Gastrocnemius medialis (tissue), 4 donors: ENCODE results near the gene EFCAB6.

Experiments used
- CTCF ChIP-seq, 5 experiments: fragments of 450-650 bp in 3 of 5; fragments of 200-600 bp in 2 of 5; sonication (generic) in 2 of 5; IDR thresholded peaks in 4 of 5; conservative IDR thresholded peaks in 1 of 5; 1 replicate in 4 of 5; 2 replicates in 1 of 5; pipeline ENCODE4 v1.5.1; 2016 to 2019; ENCODE audit warnings: antibody characterized with exemption in 5 of 5, mild to moderate bottlenecking in 3 of 5, moderate library complexity in 3 of 5
- POLR2A ChIP-seq, 2 donors: fragments of 450-650 bp; IDR thresholded peaks; one replicate each; pipeline ENCODE4 v1.6.1; 2017; ENCODE audit warnings: antibody characterized with exemption in 2 of 2, mild to moderate bottlenecking in 2 of 2, moderate library complexity in 2 of 2

DNA sequence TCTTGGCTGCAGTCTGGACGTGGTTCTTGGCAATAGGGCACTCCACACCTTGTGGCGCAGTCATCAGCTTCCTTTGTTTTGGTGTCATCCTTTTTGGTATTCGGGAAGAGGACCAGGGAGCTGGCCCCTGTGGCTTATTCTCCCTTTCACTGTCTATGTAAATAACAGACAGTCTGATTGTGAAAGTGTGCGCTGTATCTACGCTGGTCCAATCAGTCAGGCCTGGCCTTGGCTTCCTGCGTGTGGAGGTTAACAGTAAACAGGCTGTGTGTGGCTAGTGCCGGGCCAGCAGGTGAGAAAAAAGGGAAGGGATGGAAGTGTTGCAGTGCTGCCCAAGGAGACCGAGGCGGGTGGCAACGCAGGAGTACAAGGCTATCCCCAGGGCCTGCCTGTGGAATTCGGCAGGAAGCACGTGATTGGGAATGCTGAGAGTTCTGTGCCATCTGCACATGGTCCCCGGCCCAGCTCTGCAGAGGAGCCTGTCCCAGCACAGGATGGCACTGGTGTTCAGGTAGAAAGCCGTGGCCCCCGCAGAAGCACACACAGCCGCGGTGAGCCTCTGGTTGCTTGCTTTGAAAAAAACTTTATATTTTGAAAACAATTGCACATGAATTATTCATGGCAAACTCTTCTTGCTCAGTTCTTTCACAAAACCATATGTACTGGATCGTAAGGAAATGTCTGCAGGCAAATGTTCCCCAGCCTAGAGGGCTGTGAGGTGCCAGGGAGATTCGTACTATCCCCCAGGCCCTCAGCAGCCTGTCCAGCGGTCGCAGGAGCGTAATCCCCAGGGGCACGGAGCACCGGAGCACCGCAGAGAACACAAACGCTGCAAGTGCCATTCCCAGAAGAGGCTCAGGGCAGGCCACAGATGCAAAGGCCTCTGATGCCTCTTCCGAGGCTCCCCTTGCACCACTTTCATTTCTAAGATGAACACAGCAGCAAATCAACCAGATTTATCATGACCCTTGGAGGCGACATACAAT, 174.5 kb downstream of the EFCAB6 start:
- TF ChIP-seq CTCF (IDR thresholded peaks at IDR 0.05 in 4 of 5, conservative IDR thresholded peaks at IDR 0.05 in 1 of 5) (no peak), POLR2A (IDR thresholded peaks at IDR 0.05) (no peak)
